Thoracic aorta (tissue), 2 donors: ENCODE measurements around the gene STXBP6. TPM values are rescaled to one million over a fixed set of nuclear protein-coding genes. Genes with fewer than 3 reads are reported as not detected.

Experiments used
- ATAC-seq: fragments of 150-250 bp; one replicate; pipeline ENCODE4 v1.8.0; 2017; ENCODE audit warnings: low read depth; ENCODE audit not compliant: insufficient number of reproducible peaks, low FRiP score
- DNase-seq: peaks from one replicate; pipeline ENCODE4 v3.0.0-alpha.2; 2020; ENCODE audit warnings: low spot score
- H3K27ac ChIP-seq, 2 donors: fragments of 200-600 bp; sonication (generic); 1 replicate in 1 of 2; 2 replicates in 1 of 2; pipeline ENCODE4 v1.5.1; 2016; ENCODE audit warnings: mild to moderate bottlenecking in 2 of 2, moderate library complexity in 2 of 2
- H3K27me3 ChIP-seq: fragments of 200-600 bp; sonication (generic); replicated peaks from 2 replicates; pipeline ENCODE4 v1.6.0; 2016; ENCODE audit warnings: mild to moderate bottlenecking; ENCODE audit not compliant: insufficient read depth
- H3K36me3 ChIP-seq: fragments of 200-600 bp; sonication (generic); one replicate; pipeline ENCODE4 v1.5.1; 2016
- H3K4me1 ChIP-seq, 2 donors: fragments of 200-600 bp; sonication (generic); 1 replicate in 1 of 2; 2 replicates in 1 of 2; pipeline versions ENCODE4 v1.5.1 to v1.6.0; 2016; ENCODE audit warnings: low read depth in 2 of 2, mild to moderate bottlenecking in 1 of 2; ENCODE audit not compliant: control insufficient read depth in 1 of 2
- H3K4me3 ChIP-seq: fragments of 200-600 bp; sonication (generic); 2 replicates; pipeline ENCODE4 v1.5.1; 2016; ENCODE audit warnings: mild to moderate bottlenecking
- H3K9me3 ChIP-seq: fragments of 200-600 bp; sonication (generic); 2 replicates; pipeline ENCODE4 v1.5.1; 2016
- CTCF ChIP-seq: fragments of 200-600 bp; sonication (generic); IDR thresholded peaks from one replicate; pipeline ENCODE4 v1.5.1; 2019; ENCODE audit warnings: antibody characterized with exemption
- total RNA-seq, 2 donors: library from RNA; depleted of rRNA; stranded (reverse); fragments of >200 nt; gene quantifications; one replicate each; pipeline versions ENCODE4 v1.1.0 to v1.2.3, GENCODE V29; 2016

STXBP6 gene
- total RNA-seq, 2 donors from 2014 or later: 3.1 to 4.4 TPM

DNA sequence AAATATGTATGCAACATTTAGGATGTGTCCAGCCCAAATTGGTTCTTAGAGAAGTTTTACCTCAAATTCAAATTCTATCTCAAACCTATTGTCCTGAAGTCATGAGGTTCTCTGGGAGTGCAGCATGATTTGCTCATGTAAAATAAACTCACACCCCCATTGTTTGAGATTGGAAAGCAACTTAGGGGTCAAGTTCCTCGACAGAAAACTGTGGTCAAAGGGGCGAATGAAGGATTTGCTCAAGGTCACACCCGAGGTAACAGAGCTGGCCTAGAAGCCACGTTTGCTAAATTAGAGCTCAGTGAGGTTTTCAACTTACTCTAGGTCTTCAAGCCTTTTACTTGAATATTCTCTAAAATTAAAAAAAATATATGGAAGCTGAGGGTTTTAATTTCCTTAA is 218.3 kb downstream of the STXBP6 start:
- no peaks in the 10 kb centered on the region for H3K36me3 ChIP-seq
- no peaks in the 10 kb centered on the region for H3K27me3 ChIP-seq
- no peak for ATAC-seq
- no peak for TF ChIP-seq CTCF
- H3K27ac ChIP-seq: no peak overlapping the region
- no peaks in the 10 kb centered on the region for H3K4me1 ChIP-seq
- H3K9me3 ChIP-seq: no peaks in the 10 kb centered on the region
- no peak overlapping the region for H3K4me3 ChIP-seq
- DNase-seq: no peak

GRCh38 chr14:24829862-24830261 is 220.1 kb downstream of the STXBP6 start:
- H3K27me3 ChIP-seq: no peaks in the 10 kb centered on the region
- H3K27ac ChIP-seq: no peak overlapping the region
- DNase-seq (no peak), ATAC-seq (no peak)
- no peak overlapping the region for H3K4me3 ChIP-seq
- no peaks in the 10 kb centered on the region for H3K36me3 ChIP-seq
- H3K4me1 ChIP-seq: no peaks in the 10 kb centered on the region
- no peak for TF ChIP-seq CTCF
- no peaks in the 10 kb centered on the region for H3K9me3 ChIP-seq

- no peak overlapping the region for H3K4me3 ChIP-seq
- ATAC-seq (no peak), DNase-seq (no peak)
- no peaks in the 10 kb centered on the region for H3K4me1 ChIP-seq
- no peak for TF ChIP-seq CTCF
- H3K36me3 ChIP-seq: no peaks in the 10 kb centered on the region
- H3K27ac ChIP-seq: no peak overlapping the region
- no peaks in the 10 kb centered on the region for H3K9me3 ChIP-seq
- no peaks in the 10 kb centered on the region for H3K27me3 ChIP-seq
Measured at GRCh38 chr14:24828486-24828885, 221.5 kb downstream of the STXBP6 start.

GRCh38 chr14:24826390-24826789 is 223.6 kb downstream of the STXBP6 start:
- Histone ChIP-seq H3K4me3 (no peak overlapping the region), H3K36me3 (no peaks in the 10 kb centered on the region), H3K27me3 (no peaks in the 10 kb centered on the region), H3K27ac (no peak overlapping the region), H3K9me3 (no peaks in the 10 kb centered on the region), H3K4me1 (no peaks in the 10 kb centered on the region)
- ATAC-seq (no peak), DNase-seq (no peak)
- TF ChIP-seq CTCF: no peak

- TF ChIP-seq CTCF: no peak
Measured at GRCh38 chr14:24820616-24821015, 229.3 kb downstream of the STXBP6 start.

More at GRCh38 chr14:24820616-24821015, 229.3 kb downstream of the STXBP6 start:
- no peaks in the 10 kb centered on the region for H3K36me3 ChIP-seq
- DNase-seq (no peak), ATAC-seq (no peak)
- no peaks in the 10 kb centered on the region for H3K4me1 ChIP-seq
- H3K27ac ChIP-seq: no peak overlapping the region
- no peaks in the 10 kb centered on the region for H3K27me3 ChIP-seq
- no peak overlapping the region for H3K4me3 ChIP-seq
- H3K9me3 ChIP-seq: no peaks in the 10 kb centered on the region
